ENCODE results near the gene SLC34A2. TPM values are rescaled to one million over a fixed set of nuclear protein-coding genes. Genes with fewer than 3 reads are reported as not detected.
"Not testable (repeated sequence)": the region's sequence is repeated elsewhere in the genome, so short reads cannot be mapped to it uniquely, and the experiment has no call there.

SLC34A2 gene
- total and polyA plus RNA-seq, 2 experiments from 2014 or later = 0.73 to 0.80 TPM

DNA sequence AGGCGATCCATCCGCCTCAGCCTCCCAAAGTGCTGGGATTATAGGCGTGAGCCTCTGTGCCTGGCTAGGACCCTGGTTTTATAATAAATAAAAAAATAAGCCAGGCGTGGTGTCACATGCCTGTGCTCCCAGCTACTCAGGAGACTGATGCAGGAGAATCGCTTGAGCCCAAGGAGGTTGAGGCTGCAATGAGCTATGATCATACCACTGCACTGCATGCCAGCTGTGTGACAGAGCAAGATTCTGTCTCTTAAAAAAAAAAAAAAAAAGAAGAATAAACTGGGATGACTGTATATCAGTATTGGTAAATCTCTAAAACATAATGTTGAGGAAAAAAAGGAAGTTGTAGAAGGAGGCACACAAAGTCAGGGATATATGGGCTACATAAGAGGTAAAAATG is 45.7 kb upstream of the SLC34A2 start (continued):
- TF ChIP-seq, protein P1, sequence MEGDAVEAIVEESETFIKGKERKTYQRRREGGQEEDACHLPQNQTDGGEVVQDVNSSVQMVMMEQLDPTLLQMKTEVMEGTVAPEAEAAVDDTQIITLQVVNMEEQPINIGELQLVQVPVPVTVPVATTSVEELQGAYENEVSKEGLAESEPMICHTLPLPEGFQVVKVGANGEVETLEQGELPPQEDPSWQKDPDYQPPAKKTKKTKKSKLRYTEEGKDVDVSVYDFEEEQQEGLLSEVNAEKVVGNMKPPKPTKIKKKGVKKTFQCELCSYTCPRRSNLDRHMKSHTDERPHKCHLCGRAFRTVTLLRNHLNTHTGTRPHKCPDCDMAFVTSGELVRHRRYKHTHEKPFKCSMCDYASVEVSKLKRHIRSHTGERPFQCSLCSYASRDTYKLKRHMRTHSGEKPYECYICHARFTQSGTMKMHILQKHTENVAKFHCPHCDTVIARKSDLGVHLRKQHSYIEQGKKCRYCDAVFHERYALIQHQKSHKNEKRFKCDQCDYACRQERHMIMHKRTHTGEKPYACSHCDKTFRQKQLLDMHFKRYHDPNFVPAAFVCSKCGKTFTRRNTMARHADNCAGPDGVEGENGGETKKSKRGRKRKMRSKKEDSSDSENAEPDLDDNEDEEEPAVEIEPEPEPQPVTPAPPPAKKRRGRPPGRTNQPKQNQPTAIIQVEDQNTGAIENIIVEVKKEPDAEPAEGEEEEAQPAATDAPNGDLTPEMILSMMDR (conservative IDR thresholded peaks at IDR 0.05; ENCODE audit: low read depth in 2 of 2) = no peak

DNA sequence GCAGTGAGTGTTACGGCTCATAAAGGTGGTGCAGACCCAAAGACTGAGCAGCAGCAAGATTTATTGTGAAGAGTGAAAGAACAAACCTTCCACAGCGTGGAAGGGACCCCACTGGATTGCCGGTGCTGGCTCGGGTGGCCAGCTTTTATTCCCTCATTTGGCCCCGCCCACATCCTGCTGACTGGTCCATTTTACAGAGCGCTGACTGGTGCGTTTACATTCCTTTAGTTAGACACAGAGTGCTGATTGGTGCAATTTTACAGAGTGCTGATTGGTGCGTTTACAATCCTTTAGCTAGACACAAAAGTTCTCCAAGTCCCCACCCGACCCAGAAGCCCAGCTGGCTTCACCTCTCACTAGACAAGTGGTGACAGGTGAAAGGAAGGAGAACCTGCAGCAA is 42.0 kb upstream of the SLC34A2 start:
- not testable (repeated sequence) for H3K36me3 Mint-ChIP-seq (ENCODE audit: low read depth)

DNA sequence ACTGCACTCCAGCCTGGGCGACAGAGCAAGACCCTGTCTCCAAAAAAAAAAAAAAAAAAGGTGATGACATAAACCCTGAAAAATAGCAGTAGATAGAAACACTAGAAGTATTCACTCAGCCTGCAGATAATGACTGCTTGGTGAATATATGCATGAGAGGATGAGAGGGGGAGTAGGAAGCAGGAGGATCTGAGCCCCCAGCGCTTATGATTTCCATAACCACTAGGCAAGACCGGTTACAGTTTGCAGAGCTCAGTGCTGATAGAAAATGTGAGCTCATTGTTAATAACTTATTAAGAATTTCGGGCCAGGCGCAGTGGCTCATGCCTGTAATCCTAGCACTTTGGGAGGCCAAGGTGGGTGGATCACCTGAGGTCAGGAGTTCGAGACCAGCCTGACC is 40.8 kb upstream of the SLC34A2 start:
- H4K20me1 ChIP-seq (replicated peaks; ENCODE audit: insufficient read depth) = no peaks in the 10 kb centered on the region
- Mint-ChIP-seq H3K36me3 (ENCODE audit: low read depth) (no peaks in the 10 kb centered on the region), H3K27me3 (ENCODE audit: insufficient read depth, low read depth, poor library complexity) (peaks cover 4% of the 10 kb centered on the region), H3K27ac (no peak overlapping the region), H3K4me1 (no peaks in the 10 kb centered on the region), H3K4me3 (no peak overlapping the region), H3K9me3 (no peaks in the 10 kb centered on the region; the same call in 2 of the 3 replicates)
- no peaks in the 10 kb centered on the region for H3K36me3 ChIP-seq (ENCODE audit: insufficient read depth)
- H3K4me2 ChIP-seq = no peak overlapping the region
- H3K27me3 ChIP-seq (ENCODE audit: insufficient read depth) = no peaks in the 10 kb centered on the region
- no peak overlapping the region for H3K4me3 ChIP-seq
- no peak overlapping the region for H2AFZ ChIP-seq
- no peak overlapping the region for H3K27ac ChIP-seq (ENCODE audit: low read depth)
- ATAC-seq (no peak), DNase-seq (ENCODE audit: low spot score) (no peak)
- H3K4me1 ChIP-seq (ENCODE audit: insufficient read depth) = no peaks in the 10 kb centered on the region
- H3K79me2 ChIP-seq (replicated peaks; ENCODE audit: insufficient read depth) = no peaks in the 10 kb centered on the region
- no peaks in the 10 kb centered on the region for H3F3A ChIP-seq (replicated peaks; ENCODE audit: low read depth)
- no peaks in the 10 kb centered on the region for H3K9me2 ChIP-seq (ENCODE audit: insufficient read depth)
- TF ChIP-seq ZNF114 (CRISPR knock-in tag; IDR thresholded peaks at IDR 0.05) (no peak), EZH2 (IDR thresholded peaks at IDR 0.05; ENCODE audit: low read depth, unreplicated experiment) (no peak), EZH2phosphoT487 (IDR thresholded peaks at IDR 0.05; ENCODE audit: unreplicated experiment) (no peak), STAT1 (IDR thresholded peaks at IDR 0.05; ENCODE audit: unreplicated experiment) (no peak), NANOG (IDR thresholded peaks at IDR 0.05; ENCODE audit: borderline replicate concordance) (no peak), CREB1 (CRISPR knock-in tag; IDR thresholded peaks at IDR 0.05; ENCODE audit: low read depth) (no peak), JUNB (IDR thresholded peaks at IDR 0.05; ENCODE audit: unreplicated experiment) (no peak), POLR2AphosphoS5 (IDR thresholded peaks at IDR 0.05; ENCODE audit: low read depth) (no peak)
- TF ChIP-seq, protein P2, sequence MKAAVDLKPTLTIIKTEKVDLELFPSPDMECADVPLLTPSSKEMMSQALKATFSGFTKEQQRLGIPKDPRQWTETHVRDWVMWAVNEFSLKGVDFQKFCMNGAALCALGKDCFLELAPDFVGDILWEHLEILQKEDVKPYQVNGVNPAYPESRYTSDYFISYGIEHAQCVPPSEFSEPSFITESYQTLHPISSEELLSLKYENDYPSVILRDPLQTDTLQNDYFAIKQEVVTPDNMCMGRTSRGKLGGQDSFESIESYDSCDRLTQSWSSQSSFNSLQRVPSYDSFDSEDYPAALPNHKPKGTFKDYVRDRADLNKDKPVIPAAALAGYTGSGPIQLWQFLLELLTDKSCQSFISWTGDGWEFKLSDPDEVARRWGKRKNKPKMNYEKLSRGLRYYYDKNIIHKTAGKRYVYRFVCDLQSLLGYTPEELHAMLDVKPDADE (IDR thresholded peaks at IDR 0.05) = no peak
- TF ChIP-seq, protein P3, sequence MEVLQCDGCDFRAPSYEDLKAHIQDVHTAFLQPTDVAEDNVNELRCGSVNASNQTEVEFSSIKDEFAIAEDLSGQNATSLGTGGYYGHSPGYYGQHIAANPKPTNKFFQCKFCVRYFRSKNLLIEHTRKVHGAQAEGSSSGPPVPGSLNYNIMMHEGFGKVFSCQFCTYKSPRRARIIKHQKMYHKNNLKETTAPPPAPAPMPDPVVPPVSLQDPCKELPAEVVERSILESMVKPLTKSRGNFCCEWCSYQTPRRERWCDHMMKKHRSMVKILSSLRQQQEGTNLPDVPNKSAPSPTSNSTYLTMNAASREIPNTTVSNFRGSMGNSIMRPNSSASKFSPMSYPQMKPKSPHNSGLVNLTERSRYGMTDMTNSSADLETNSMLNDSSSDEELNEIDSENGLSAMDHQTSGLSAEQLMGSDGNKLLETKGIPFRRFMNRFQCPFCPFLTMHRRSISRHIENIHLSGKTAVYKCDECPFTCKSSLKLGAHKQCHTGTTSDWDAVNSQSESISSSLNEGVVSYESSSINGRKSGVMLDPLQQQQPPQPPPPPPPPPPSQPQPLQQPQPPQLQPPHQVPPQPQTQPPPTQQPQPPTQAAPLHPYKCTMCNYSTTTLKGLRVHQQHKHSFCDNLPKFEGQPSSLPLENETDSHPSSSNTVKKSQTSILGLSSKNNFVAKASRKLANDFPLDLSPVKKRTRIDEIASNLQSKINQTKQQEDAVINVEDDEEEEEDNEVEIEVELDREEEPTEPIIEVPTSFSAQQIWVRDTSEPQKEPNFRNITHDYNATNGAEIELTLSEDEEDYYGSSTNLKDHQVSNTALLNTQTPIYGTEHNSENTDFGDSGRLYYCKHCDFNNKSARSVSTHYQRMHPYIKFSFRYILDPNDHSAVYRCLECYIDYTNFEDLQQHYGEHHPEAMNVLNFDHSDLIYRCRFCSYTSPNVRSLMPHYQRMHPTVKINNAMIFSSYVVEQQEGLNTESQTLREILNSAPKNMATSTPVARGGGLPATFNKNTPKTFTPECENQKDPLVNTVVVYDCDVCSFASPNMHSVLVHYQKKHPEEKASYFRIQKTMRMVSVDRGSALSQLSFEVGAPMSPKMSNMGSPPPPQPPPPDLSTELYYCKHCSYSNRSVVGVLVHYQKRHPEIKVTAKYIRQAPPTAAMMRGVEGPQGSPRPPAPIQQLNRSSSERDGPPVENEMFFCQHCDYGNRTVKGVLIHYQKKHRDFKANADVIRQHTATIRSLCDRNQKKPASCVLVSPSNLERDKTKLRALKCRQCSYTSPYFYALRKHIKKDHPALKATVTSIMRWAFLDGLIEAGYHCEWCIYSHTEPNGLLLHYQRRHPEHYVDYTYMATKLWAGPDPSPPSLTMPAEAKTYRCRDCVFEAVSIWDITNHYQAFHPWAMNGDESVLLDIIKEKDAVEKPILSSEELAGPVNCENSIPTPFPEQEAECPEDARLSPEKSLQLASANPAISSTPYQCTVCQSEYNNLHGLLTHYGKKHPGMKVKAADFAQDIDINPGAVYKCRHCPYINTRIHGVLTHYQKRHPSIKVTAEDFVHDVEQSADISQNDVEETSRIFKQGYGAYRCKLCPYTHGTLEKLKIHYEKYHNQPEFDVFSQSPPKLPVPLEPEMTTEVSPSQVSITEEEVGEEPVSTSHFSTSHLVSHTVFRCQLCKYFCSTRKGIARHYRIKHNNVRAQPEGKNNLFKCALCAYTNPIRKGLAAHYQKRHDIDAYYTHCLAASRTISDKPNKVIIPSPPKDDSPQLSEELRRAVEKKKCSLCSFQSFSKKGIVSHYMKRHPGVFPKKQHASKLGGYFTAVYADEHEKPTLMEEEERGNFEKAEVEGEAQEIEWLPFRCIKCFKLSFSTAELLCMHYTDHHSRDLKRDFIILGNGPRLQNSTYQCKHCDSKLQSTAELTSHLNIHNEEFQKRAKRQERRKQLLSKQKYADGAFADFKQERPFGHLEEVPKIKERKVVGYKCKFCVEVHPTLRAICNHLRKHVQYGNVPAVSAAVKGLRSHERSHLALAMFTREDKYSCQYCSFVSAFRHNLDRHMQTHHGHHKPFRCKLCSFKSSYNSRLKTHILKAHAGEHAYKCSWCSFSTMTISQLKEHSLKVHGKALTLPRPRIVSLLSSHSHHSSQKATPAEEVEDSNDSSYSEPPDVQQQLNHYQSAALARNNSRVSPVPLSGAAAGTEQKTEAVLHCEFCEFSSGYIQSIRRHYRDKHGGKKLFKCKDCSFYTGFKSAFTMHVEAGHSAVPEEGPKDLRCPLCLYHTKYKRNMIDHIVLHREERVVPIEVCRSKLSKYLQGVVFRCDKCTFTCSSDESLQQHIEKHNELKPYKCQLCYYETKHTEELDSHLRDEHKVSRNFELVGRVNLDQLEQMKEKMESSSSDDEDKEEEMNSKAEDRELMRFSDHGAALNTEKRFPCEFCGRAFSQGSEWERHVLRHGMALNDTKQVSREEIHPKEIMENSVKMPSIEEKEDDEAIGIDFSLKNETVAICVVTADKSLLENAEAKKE (CRISPR knock-in tag; IDR thresholded peaks at IDR 0.05) = no peak

More for the DNA sequence above, 42.0 kb upstream of the SLC34A2 start:
- H3K27me3 Mint-ChIP-seq (ENCODE audit: insufficient read depth, low read depth, poor library complexity); H3K36me3 ChIP-seq (ENCODE audit: insufficient read depth); H3K27ac ChIP-seq (ENCODE audit: low read depth); H3K4me3 Mint-ChIP-seq; H3K79me2 ChIP-seq (replicated peaks; ENCODE audit: insufficient read depth); H3K27ac Mint-ChIP-seq; H3K4me1 Mint-ChIP-seq; H3K9me2 ChIP-seq (ENCODE audit: insufficient read depth); H4K20me1 ChIP-seq (replicated peaks; ENCODE audit: insufficient read depth); H3K27me3 ChIP-seq (ENCODE audit: insufficient read depth); H3F3A ChIP-seq (replicated peaks; ENCODE audit: low read depth); H3K4me3 ChIP-seq; ATAC-seq; H3K4me1 ChIP-seq (ENCODE audit: insufficient read depth); DNase-seq (ENCODE audit: low spot score); H2AFZ ChIP-seq; H3K9me3 Mint-ChIP-seq; H3K4me2 ChIP-seq: not testable (repeated sequence)

All from GM23338 (cell line).